Breast epithelium (tissue), 4 donors: Measurements from ENCODE around the gene BRIP1. TPM values are rescaled to one million over a fixed set of nuclear protein-coding genes. Genes with fewer than 3 reads are reported as not detected.

Source experiments
- DNase-seq, 2 donors: peaks; one replicate each; pipeline ENCODE4 v3.0.0-alpha.2; 2019; ENCODE audit warnings: low spot score in 2 of 2
- H3K27ac ChIP-seq, 2 donors: fragments of 200-600 bp; sonication (generic) in 1 of 2; one replicate each; pipeline ENCODE4 v1.5.1; 2016 to 2019; ENCODE audit warnings: mild to moderate bottlenecking in 1 of 2
- H3K27me3 ChIP-seq, 2 donors: fragments of 200-600 bp; sonication (generic) in 1 of 2; one replicate each; pipeline versions ENCODE4 v1.5.1 to v1.6.0; 2017 to 2019; ENCODE audit warnings: control low read depth in 1 of 2, mild to moderate bottlenecking in 1 of 2
- H3K36me3 ChIP-seq: fragments of 200-600 bp; one replicate; pipeline ENCODE4 v1.5.1; 2019
- H3K4me1 ChIP-seq, 2 donors: fragments of 200-600 bp; sonication (generic); one replicate each; pipeline ENCODE4 v1.5.1; 2016 to 2019; ENCODE audit warnings: control low read depth in 1 of 2
- H3K4me3 ChIP-seq, 3 donors: fragments of 200-600 bp; sonication (generic); 1 replicate in 2 of 3; 2 replicates in 1 of 3; pipeline ENCODE4 v1.5.1; 2016 to 2019; ENCODE audit warnings: mild to moderate bottlenecking in 3 of 3, moderate library complexity in 2 of 3
- H3K9me3 ChIP-seq, 2 donors: fragments of 200-600 bp; sonication (generic) in 1 of 2; one replicate each; pipeline ENCODE4 v1.5.1; 2016 to 2019; ENCODE audit warnings: control low read depth in 1 of 2
- POLR2A ChIP-seq: fragments of 450-650 bp; IDR thresholded peaks from one replicate; pipeline ENCODE4 v1.6.1; 2016; ENCODE audit warnings: antibody characterized with exemption, mild to moderate bottlenecking, moderate library complexity
- POLR2AphosphoS5 ChIP-seq, 3 donors: sonication (generic); formaldehyde crosslinking; IDR thresholded peaks; one replicate each; pipeline ENCODE4 v1.6.1; 2017; ENCODE audit warnings: antibody characterized with exemption in 3 of 3
- intact Hi-C: fragments of 100-400 bp; cut with DNase I; formaldehyde crosslinking; loops from one replicate; pipeline ENCODE4 v1.15.1; 2023; ENCODE audit warnings: low total_unique reads
- total RNA-seq, 3 donors: library from RNA; depleted of rRNA; stranded (reverse); fragments of >200 nt; gene quantifications; one replicate each; pipeline ENCODE4 v1.1.0, GENCODE V29; 2016
- TF ChIP-seq, protein P1 (sequence below), 3 donors: fragments of 450-650 bp; IDR thresholded peaks; one replicate each; pipeline ENCODE4 v1.5.1; 2016 to 2017; ENCODE audit warnings: antibody characterized with exemption in 3 of 3, mild to moderate bottlenecking in 3 of 3, moderate library complexity in 3 of 3

Gene BRIP1
- total RNA-seq, 3 donors from 2014 or later, result 0.33 to 1.0 (median 0.48) TPM

DNA sequence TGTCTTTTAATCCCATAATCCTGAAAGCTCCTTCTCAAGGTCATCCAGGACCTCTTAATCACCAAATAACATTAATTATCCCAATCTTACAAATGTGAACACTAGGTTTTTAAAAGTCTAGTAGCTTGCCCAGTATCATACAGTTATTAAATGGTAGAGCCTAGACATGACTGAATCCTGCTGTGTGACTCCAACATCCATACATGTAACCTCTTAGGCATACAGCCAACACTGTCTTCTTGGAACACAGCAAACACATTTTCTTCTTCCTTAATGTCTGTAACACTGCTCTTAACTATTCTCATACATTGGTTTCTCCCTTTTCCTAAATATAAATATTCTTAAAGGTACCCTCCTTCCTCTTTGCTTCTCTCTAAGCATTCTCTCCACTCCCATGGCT is 13.7 kb downstream of the BRIP1 start:
- Histone ChIP-seq H3K9me3 (no peaks in the 10 kb centered on the region), H3K27me3 (no peaks in the 10 kb centered on the region), H3K4me3 (no peak overlapping the region), H3K27ac (no peak overlapping the region), H3K4me1 (no peaks in the 10 kb centered on the region), H3K36me3 (no peaks in the 10 kb centered on the region)
- intact Hi-C loops, result no loop called here
- no peak for DNase-seq
- TF ChIP-seq POLR2AphosphoS5 (IDR thresholded peaks at IDR 0.05), result no peak
- no peak for TF ChIP-seq POLR2A
- TF ChIP-seq, protein P1, sequence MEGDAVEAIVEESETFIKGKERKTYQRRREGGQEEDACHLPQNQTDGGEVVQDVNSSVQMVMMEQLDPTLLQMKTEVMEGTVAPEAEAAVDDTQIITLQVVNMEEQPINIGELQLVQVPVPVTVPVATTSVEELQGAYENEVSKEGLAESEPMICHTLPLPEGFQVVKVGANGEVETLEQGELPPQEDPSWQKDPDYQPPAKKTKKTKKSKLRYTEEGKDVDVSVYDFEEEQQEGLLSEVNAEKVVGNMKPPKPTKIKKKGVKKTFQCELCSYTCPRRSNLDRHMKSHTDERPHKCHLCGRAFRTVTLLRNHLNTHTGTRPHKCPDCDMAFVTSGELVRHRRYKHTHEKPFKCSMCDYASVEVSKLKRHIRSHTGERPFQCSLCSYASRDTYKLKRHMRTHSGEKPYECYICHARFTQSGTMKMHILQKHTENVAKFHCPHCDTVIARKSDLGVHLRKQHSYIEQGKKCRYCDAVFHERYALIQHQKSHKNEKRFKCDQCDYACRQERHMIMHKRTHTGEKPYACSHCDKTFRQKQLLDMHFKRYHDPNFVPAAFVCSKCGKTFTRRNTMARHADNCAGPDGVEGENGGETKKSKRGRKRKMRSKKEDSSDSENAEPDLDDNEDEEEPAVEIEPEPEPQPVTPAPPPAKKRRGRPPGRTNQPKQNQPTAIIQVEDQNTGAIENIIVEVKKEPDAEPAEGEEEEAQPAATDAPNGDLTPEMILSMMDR (IDR thresholded peaks at IDR 0.05), result no peak

GRCh38 chr17:61848896-61849295 is 14.4 kb downstream of the BRIP1 start:
- Histone ChIP-seq H3K36me3 (no peaks in the 10 kb centered on the region), H3K27me3 (no peaks in the 10 kb centered on the region), H3K27ac (no peak overlapping the region), H3K4me3 (no peak overlapping the region), H3K9me3 (no peaks in the 10 kb centered on the region), H3K4me1 (no peaks in the 10 kb centered on the region)
- DNase-seq, result no peak
- no peak for TF ChIP-seq POLR2A
- no peak for TF ChIP-seq POLR2AphosphoS5 (IDR thresholded peaks at IDR 0.05)
- TF ChIP-seq, protein P1 (IDR thresholded peaks at IDR 0.05), result no peak
- intact Hi-C loops, result no loop called here

- H3K4me1 ChIP-seq, result no peaks in the 10 kb centered on the region
- intact Hi-C loops, result no loop called here
Observed at GRCh38 chr17:61848247-61848646, 15.1 kb downstream of the BRIP1 start.

GRCh38 chr17:61847659-61848058 is 15.7 kb downstream of the BRIP1 start:
- H3K4me1 ChIP-seq, result no peaks in the 10 kb centered on the region
- no peaks in the 10 kb centered on the region for H3K27me3 ChIP-seq
- no peak for DNase-seq
- H3K36me3 ChIP-seq, result no peaks in the 10 kb centered on the region
- no peak overlapping the region for H3K27ac ChIP-seq
- no peak overlapping the region for H3K4me3 ChIP-seq
- no peaks in the 10 kb centered on the region for H3K9me3 ChIP-seq
- TF ChIP-seq POLR2A (no peak), POLR2AphosphoS5 (IDR thresholded peaks at IDR 0.05) (no peak)
- TF ChIP-seq, protein P1 (IDR thresholded peaks at IDR 0.05), result no peak
- intact Hi-C loops, result no loop called here

More at GRCh38 chr17:61848247-61848646, 15.1 kb downstream of the BRIP1 start:
- Histone ChIP-seq H3K4me3 (no peak overlapping the region), H3K27me3 (no peaks in the 10 kb centered on the region), H3K27ac (no peak overlapping the region), H3K9me3 (no peaks in the 10 kb centered on the region), H3K36me3 (no peaks in the 10 kb centered on the region)
- no peak for DNase-seq
- TF ChIP-seq POLR2A (no peak), POLR2AphosphoS5 (IDR thresholded peaks at IDR 0.05) (no peak)
- TF ChIP-seq, protein P1 (IDR thresholded peaks at IDR 0.05), result no peak

DNA sequence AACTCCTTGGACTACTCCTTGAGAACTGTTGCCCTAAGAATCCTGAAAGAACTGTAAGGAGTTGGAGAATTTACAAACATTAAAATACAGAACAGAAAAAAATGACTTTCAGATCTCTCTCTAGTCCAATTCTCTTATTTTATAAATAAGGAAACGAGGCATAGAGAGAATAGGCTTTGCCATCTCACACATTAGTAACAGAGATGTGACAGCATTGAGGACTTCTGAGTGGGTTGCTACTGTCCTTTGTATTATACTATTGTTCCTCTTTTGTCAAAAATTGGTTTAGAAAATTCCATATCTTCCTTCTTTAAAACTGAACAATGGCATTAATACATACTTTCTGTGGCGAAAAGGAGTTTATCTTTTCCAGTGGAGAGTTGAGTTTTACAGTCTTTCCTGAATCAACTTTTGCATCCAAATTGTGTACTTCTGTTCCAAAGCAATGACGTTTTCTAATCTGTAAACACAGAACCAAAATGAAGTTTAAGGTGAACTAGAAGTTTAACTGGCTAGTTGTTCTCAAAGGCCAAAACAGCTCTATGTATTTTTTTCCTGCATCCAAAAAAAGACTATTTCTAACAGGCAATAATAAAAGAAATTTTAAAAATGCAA is 16.5 kb downstream of the BRIP1 start:
- Histone ChIP-seq H3K4me3 (no peak overlapping the region), H3K27ac (no peak overlapping the region), H3K4me1 (no peaks in the 10 kb centered on the region), H3K36me3 (no peaks in the 10 kb centered on the region), H3K27me3 (no peaks in the 10 kb centered on the region), H3K9me3 (no peaks in the 10 kb centered on the region)
- DNase-seq, result no peak
- intact Hi-C loops, result no loop called here
- TF ChIP-seq POLR2AphosphoS5 (IDR thresholded peaks at IDR 0.05) (no peak), POLR2A (no peak)
- TF ChIP-seq, protein P1 (IDR thresholded peaks at IDR 0.05), result no peak
